SH-SY5Y (cell line): Measurements from ENCODE around the gene AZU1.

ENCODE experiments used
- GATA2 ChIP-seq: IDR thresholded peaks from 2 replicates; pipeline ENCODE4 v1.6.1; 2011; ENCODE audit warnings: mild to moderate bottlenecking, low read depth, low read length
- GATA3 ChIP-seq: IDR thresholded peaks from 2 replicates; pipeline ENCODE4 v1.6.1; 2011; ENCODE audit warnings: low read depth, mild to moderate bottlenecking, low read length, moderate library complexity

GRCh38 chr19:844546-844971 lies 16.9 kb downstream of the AZU1 start:
- TF ChIP-seq GATA3 = no peak
- TF ChIP-seq GATA2 = no peak
